ENCODE results near the gene TRIO.
A peak's percentile ranks its signal among the peaks of the same experiment; 100 is the strongest.

TRIO gene

GRCh38 chr5:14133394-14133793, 9.7 kb upstream of the TRIO start:
- Histone ChIP-seq H3K36me3 (ENCODE audit: insufficient read depth, low read length) (no peaks in the 10 kb centered on the region), H3K4me1 (ENCODE audit: insufficient read depth, low read length) (no peaks in the 10 kb centered on the region), H3K9ac (ENCODE audit: low read depth, low read length) (no peak overlapping the region), H3K9me3 (ENCODE audit: control insufficient read depth, insufficient read depth, low read length) (peaks cover 3% of the 10 kb centered on the region)

- peaks cover 3% of the 10 kb centered on the region for H3K9me3 ChIP-seq (ENCODE audit: control insufficient read depth, insufficient read depth, low read length)
- H3K4me1 ChIP-seq (ENCODE audit: insufficient read depth, low read length) = no peaks in the 10 kb centered on the region
- no peak overlapping the region for H3K9ac ChIP-seq (ENCODE audit: low read depth, low read length)
- H3K36me3 ChIP-seq (ENCODE audit: insufficient read depth, low read length) = no peaks in the 10 kb centered on the region
Observed at GRCh38 chr5:14134083-14134482, 9.1 kb upstream of the TRIO start.

GRCh38 chr5:14134771-14135170, 8.4 kb upstream of the TRIO start:
- no peaks in the 10 kb centered on the region for H3K36me3 ChIP-seq (ENCODE audit: insufficient read depth, low read length)
- H3K4me1 ChIP-seq (ENCODE audit: insufficient read depth, low read length) = no peaks in the 10 kb centered on the region
- H3K9me3 ChIP-seq (ENCODE audit: control insufficient read depth, insufficient read depth, low read length) = peaks cover 3% of the 10 kb centered on the region
- H3K9ac ChIP-seq (ENCODE audit: low read depth, low read length) = no peak overlapping the region

- Histone ChIP-seq H3K36me3 (ENCODE audit: insufficient read depth, low read length) (no peaks in the 10 kb centered on the region), H3K4me1 (ENCODE audit: insufficient read depth, low read length) (no peaks in the 10 kb centered on the region), H3K9me3 (ENCODE audit: control insufficient read depth, insufficient read depth, low read length) (peaks cover 3% of the 10 kb centered on the region), H3K9ac (ENCODE audit: low read depth, low read length) (no peak overlapping the region)
Observed at GRCh38 chr5:14135621-14136020, 7.5 kb upstream of the TRIO start.

GRCh38 chr5:14136228-14136627, 6.9 kb upstream of the TRIO start:
- no peak overlapping the region for H3K9ac ChIP-seq (ENCODE audit: low read depth, low read length)
- H3K36me3 ChIP-seq (ENCODE audit: insufficient read depth, low read length) = no peaks in the 10 kb centered on the region
- peaks cover 3% of the 10 kb centered on the region for H3K9me3 ChIP-seq (ENCODE audit: control insufficient read depth, insufficient read depth, low read length)
- no peaks in the 10 kb centered on the region for H3K4me1 ChIP-seq (ENCODE audit: insufficient read depth, low read length)

- H3K36me3 ChIP-seq (ENCODE audit: insufficient read depth, low read length) = no peaks in the 10 kb centered on the region
- H3K9me3 ChIP-seq (ENCODE audit: control insufficient read depth, insufficient read depth, low read length) = peaks cover 3% of the 10 kb centered on the region
- no peak overlapping the region for H3K9ac ChIP-seq (ENCODE audit: low read depth, low read length)
- no peaks in the 10 kb centered on the region for H3K4me1 ChIP-seq (ENCODE audit: insufficient read depth, low read length)
Observed at GRCh38 chr5:14138608-14139540, 4.3 kb upstream of the TRIO start.

- peaks cover 10% of the 10 kb centered on the region for H3K4me1 ChIP-seq (ENCODE audit: insufficient read depth, low read length)
- H3K9ac ChIP-seq (ENCODE audit: low read depth, low read length) = peak overlapping the region; percentile 90; the same call in 1 of the 2 replicates
- no peaks in the 10 kb centered on the region for H3K36me3 ChIP-seq (ENCODE audit: insufficient read depth, low read length)
- no peaks in the 10 kb centered on the region for H3K9me3 ChIP-seq (ENCODE audit: control insufficient read depth, insufficient read depth, low read length)
Observed at GRCh38 chr5:14141764-14142163, 1.4 kb upstream of the TRIO start.

- Histone ChIP-seq H3K9me3 (ENCODE audit: control insufficient read depth, insufficient read depth, low read length) (no peaks in the 10 kb centered on the region), H3K9ac (ENCODE audit: low read depth, low read length) (peak overlapping the region; percentile 90), H3K36me3 (ENCODE audit: insufficient read depth, low read length) (no peaks in the 10 kb centered on the region), H3K4me1 (ENCODE audit: insufficient read depth, low read length) (peaks cover 15% of the 10 kb centered on the region)
Observed at GRCh38 chr5:14142202-14142826, 828 bp upstream of the TRIO start.

- Histone ChIP-seq H3K9me3 (ENCODE audit: control insufficient read depth, insufficient read depth, low read length) (no peaks in the 10 kb centered on the region), H3K4me1 (ENCODE audit: insufficient read depth, low read length) (peaks cover 27% of the 10 kb centered on the region), H3K9ac (ENCODE audit: low read depth, low read length) (peak overlapping the region; percentile 90), H3K36me3 (ENCODE audit: insufficient read depth, low read length) (no peaks in the 10 kb centered on the region)
Observed at GRCh38 chr5:14143546-14143840, 351 bp downstream of the TRIO start.

- Histone ChIP-seq H3K36me3 (ENCODE audit: insufficient read depth, low read length) (no peaks in the 10 kb centered on the region), H3K9ac (ENCODE audit: low read depth, low read length) (peak overlapping the region; percentile 81), H3K4me1 (ENCODE audit: insufficient read depth, low read length) (peaks cover 31% of the 10 kb centered on the region), H3K9me3 (ENCODE audit: control insufficient read depth, insufficient read depth, low read length) (no peaks in the 10 kb centered on the region)
Observed at GRCh38 chr5:14143841-14144585, 871 bp downstream of the TRIO start.

GRCh38 chr5:14144586-14145434, 1.7 kb downstream of the TRIO start:
- Histone ChIP-seq H3K4me1 (ENCODE audit: insufficient read depth, low read length) (peaks cover 39% of the 10 kb centered on the region), H3K9me3 (ENCODE audit: control insufficient read depth, insufficient read depth, low read length) (no peaks in the 10 kb centered on the region), H3K9ac (ENCODE audit: low read depth, low read length) (peak overlapping the region; percentile 81), H3K36me3 (ENCODE audit: insufficient read depth, low read length) (no peaks in the 10 kb centered on the region)

GRCh38 chr5:14145435-14146334, 2.5 kb downstream of the TRIO start:
- Histone ChIP-seq H3K36me3 (ENCODE audit: insufficient read depth, low read length) (no peaks in the 10 kb centered on the region), H3K4me1 (ENCODE audit: insufficient read depth, low read length) (peaks cover 44% of the 10 kb centered on the region), H3K9ac (ENCODE audit: low read depth, low read length) (peak overlapping the region; percentile 81), H3K9me3 (ENCODE audit: control insufficient read depth, insufficient read depth, low read length) (no peaks in the 10 kb centered on the region)

- Histone ChIP-seq H3K9ac (ENCODE audit: low read depth, low read length) (no peak overlapping the region), H3K4me1 (ENCODE audit: insufficient read depth, low read length) (peaks cover 44% of the 10 kb centered on the region), H3K9me3 (ENCODE audit: control insufficient read depth, insufficient read depth, low read length) (no peaks in the 10 kb centered on the region), H3K36me3 (ENCODE audit: insufficient read depth, low read length) (no peaks in the 10 kb centered on the region)
Observed at GRCh38 chr5:14146725-14147124, 3.6 kb downstream of the TRIO start.
